ENCODE results near the gene CLCN2. TPM values are rescaled to one million over a fixed set of nuclear protein-coding genes. Genes with fewer than 3 reads are reported as not detected.
A peak's percentile ranks its signal among the peaks of the same experiment; 100 is the strongest.

The CLCN2 gene
- total RNA-seq, 1 experiment from 2014 or later, result 23.0 TPM

DNA sequence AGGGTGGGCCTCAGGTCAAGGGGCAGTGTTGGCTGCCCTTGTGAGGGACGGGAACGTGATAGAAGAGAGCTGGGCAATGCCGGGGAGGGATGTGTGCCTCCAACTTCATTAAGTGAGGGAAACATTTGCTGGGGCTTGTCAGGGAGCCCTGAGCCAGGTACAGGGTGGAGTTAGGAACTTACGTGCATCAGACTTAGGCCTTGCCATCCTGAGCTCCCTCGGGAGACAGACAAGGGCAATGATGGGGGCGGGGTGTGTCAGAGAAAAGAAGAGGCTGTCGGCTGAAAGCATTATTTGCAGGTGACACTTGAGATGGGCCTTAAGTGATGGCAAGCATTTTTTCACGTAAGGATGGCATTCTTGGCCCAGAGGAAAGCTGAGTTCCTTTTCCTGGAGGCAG is 22.4 kb downstream of the CLCN2 start:
- no peaks in the 10 kb centered on the region for H3K9me3 ChIP-seq
- H3K4me3 ChIP-seq (ENCODE audit: low read depth, low read length), result no peak overlapping the region
- H3K27me3 ChIP-seq (replicated peaks; ENCODE audit: control insufficient read depth, insufficient read depth, low read length), result no peaks in the 10 kb centered on the region
- no peak for TF ChIP-seq CTCF (IDR thresholded peaks at IDR 0.05; ENCODE audit: insufficient read depth in 1 of 2, low read depth in 1 of 2, low read length in 1 of 2, severe bottlenecking in 1 of 2, unreplicated experiment in 1 of 2)
- no peak for DNase-seq
- POLR2A ChIA-PET, result no interaction called here
- intact Hi-C loops (cut with micrococcal nuclease; ENCODE audit: unreplicated experiment), result no loop called here
- Mint-ChIP-seq H3K9me3 (ENCODE audit: unreplicated experiment) (no peaks in the 10 kb centered on the region), H3K36me3 (ENCODE audit: insufficient read depth, unreplicated experiment) (peaks cover 49% of the 10 kb centered on the region), H3K4me3 (ENCODE audit: unreplicated experiment) (no peak overlapping the region), H3K4me1 (ENCODE audit: low read depth, unreplicated experiment) (no peaks in the 10 kb centered on the region), H3K27ac (ENCODE audit: unreplicated experiment) (no peak overlapping the region), H3K27me3 (ENCODE audit: insufficient read depth, unreplicated experiment) (no peaks in the 10 kb centered on the region)
- no TSS peak for BruUV-seq (replicated peaks)
- CTCF ChIA-PET, result no interaction called here
- peaks cover 3% of the 10 kb centered on the region; the same call in 1 of the 2 replicates for H3K36me3 ChIP-seq (ENCODE audit: control insufficient read depth, insufficient read depth, low read length)
- no peaks in the 10 kb centered on the region for H3K4me1 ChIP-seq

GRCh38 chr3:184338511-184338945 is 22.9 kb downstream of the CLCN2 start:
- Mint-ChIP-seq H3K9me3 (ENCODE audit: unreplicated experiment) (no peaks in the 10 kb centered on the region), H3K4me1 (ENCODE audit: low read depth, unreplicated experiment) (no peaks in the 10 kb centered on the region), H3K27ac (ENCODE audit: unreplicated experiment) (no peak overlapping the region), H3K36me3 (ENCODE audit: insufficient read depth, unreplicated experiment) (peaks cover 53% of the 10 kb centered on the region), H3K4me3 (ENCODE audit: unreplicated experiment) (no peak overlapping the region), H3K27me3 (ENCODE audit: insufficient read depth, unreplicated experiment) (no peaks in the 10 kb centered on the region)
- no peak overlapping the region for H3K4me3 ChIP-seq (ENCODE audit: low read depth, low read length)
- POLR2A ChIA-PET, result no interaction called here
- no peak for DNase-seq
- peaks cover 4% of the 10 kb centered on the region; the same call in 1 of the 2 replicates for H3K36me3 ChIP-seq (ENCODE audit: control insufficient read depth, insufficient read depth, low read length)
- TF ChIP-seq CTCF (IDR thresholded peaks at IDR 0.05; ENCODE audit: insufficient read depth in 1 of 2, low read depth in 1 of 2, low read length in 1 of 2, severe bottlenecking in 1 of 2, unreplicated experiment in 1 of 2), result peak in 1 of 2 experiments; percentile 14
- no peaks in the 10 kb centered on the region for H3K4me1 ChIP-seq
- CTCF ChIA-PET, result no interaction called here
- BruUV-seq (replicated peaks), result no TSS peak
- no peaks in the 10 kb centered on the region for H3K9me3 ChIP-seq
- intact Hi-C loops (cut with micrococcal nuclease; ENCODE audit: unreplicated experiment), result no loop called here
- H3K27me3 ChIP-seq (replicated peaks; ENCODE audit: control insufficient read depth, insufficient read depth, low read length), result no peaks in the 10 kb centered on the region

DNA sequence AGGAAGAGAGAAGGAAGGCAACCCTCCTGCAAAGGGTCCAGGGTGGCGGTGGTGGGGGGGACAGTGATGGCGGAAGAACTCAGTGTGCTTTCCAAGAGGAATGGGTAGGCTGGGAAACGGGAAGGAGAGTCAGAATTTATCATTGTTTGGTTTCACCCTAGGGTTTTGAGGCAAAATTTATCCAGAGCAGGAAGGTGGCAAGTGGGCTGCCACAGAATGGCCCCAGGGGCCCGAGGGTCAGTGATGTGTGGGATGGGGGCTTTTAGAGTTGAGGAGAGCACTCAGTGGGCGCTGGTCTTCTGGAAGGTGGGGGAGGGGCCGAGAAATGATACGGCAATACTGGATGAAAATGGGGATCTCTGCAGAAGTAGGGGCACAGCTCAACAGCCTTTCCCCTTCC is 23.4 kb downstream of the CLCN2 start:
- Mint-ChIP-seq H3K4me1 (ENCODE audit: low read depth, unreplicated experiment) (no peaks in the 10 kb centered on the region), H3K27me3 (ENCODE audit: insufficient read depth, unreplicated experiment) (no peaks in the 10 kb centered on the region), H3K4me3 (ENCODE audit: unreplicated experiment) (no peak overlapping the region), H3K36me3 (ENCODE audit: insufficient read depth, unreplicated experiment) (peaks cover 59% of the 10 kb centered on the region), H3K9me3 (ENCODE audit: unreplicated experiment) (no peaks in the 10 kb centered on the region), H3K27ac (ENCODE audit: unreplicated experiment) (peak overlapping the region; percentile 73)
- Histone ChIP-seq H3K4me3 (ENCODE audit: low read depth, low read length) (no peak overlapping the region), H3K36me3 (ENCODE audit: control insufficient read depth, insufficient read depth, low read length) (peaks cover 6% of the 10 kb centered on the region; the same call in 1 of the 2 replicates), H3K27me3 (replicated peaks; ENCODE audit: control insufficient read depth, insufficient read depth, low read length) (no peaks in the 10 kb centered on the region), H3K9me3 (no peaks in the 10 kb centered on the region), H3K4me1 (no peaks in the 10 kb centered on the region)
- POLR2A ChIA-PET, result interaction anchor here (0.5 kb wide), 1 partner anchor 858 kb away, joined by 3 read pairs; no protein-coding TSS in a partner anchor
- no TSS peak for BruUV-seq (replicated peaks)
- intact Hi-C loops (cut with micrococcal nuclease; ENCODE audit: unreplicated experiment), result no loop called here
- CTCF ChIA-PET, result no interaction called here
- DNase-seq, result no peak
- no peak for TF ChIP-seq CTCF (IDR thresholded peaks at IDR 0.05; ENCODE audit: insufficient read depth in 1 of 2, low read depth in 1 of 2, low read length in 1 of 2, severe bottlenecking in 1 of 2, unreplicated experiment in 1 of 2)

All from Caco-2 (cell line).